Liver (tissue), 3 donors: Measurements from ENCODE around the gene BCR.

Experiments used
- EGR1 ChIP-seq, 2 donors: IDR thresholded peaks; 2 replicates each; pipeline ENCODE4 v1.6.1; 2016 to 2018; ENCODE audit warnings: antibody characterized with exemption in 2 of 2, low read depth in 2 of 2
- FOXA1 ChIP-seq: IDR thresholded peaks from 2 replicates; pipeline ENCODE4 v1.6.1; 2016; ENCODE audit warnings: antibody characterized with exemption
- FOXA2 ChIP-seq: IDR thresholded peaks from 2 replicates; pipeline ENCODE4 v1.6.1; 2016; ENCODE audit warnings: antibody characterized with exemption
- GABPA ChIP-seq, 2 donors: IDR thresholded peaks in 1 of 2; conservative IDR thresholded peaks in 1 of 2; 2 replicates each; pipeline ENCODE4 v1.6.1; 2016; ENCODE audit warnings: antibody characterized with exemption in 2 of 2, mild to moderate bottlenecking in 1 of 2, moderate library complexity in 1 of 2
- HNF4G ChIP-seq: IDR thresholded peaks from 2 replicates; pipeline ENCODE4 v1.6.1; 2016; ENCODE audit warnings: antibody characterized with exemption
- JUND ChIP-seq, 2 donors: IDR thresholded peaks; 2 replicates each; pipeline ENCODE4 v1.6.1; 2016; ENCODE audit warnings: antibody characterized with exemption in 2 of 2
- RAD21 ChIP-seq, 2 donors: IDR thresholded peaks; 2 replicates each; pipeline ENCODE4 v1.6.1; 2016; ENCODE audit warnings: antibody characterized with exemption in 2 of 2, mild to moderate bottlenecking in 2 of 2
- TF ChIP-seq, protein P1 (sequence below): fragments of 150-350 bp; IDR thresholded peaks from 2 replicates; pipeline ENCODE4 v1.5.1; 2017; ENCODE audit warnings: improper control_type of control experiment, low read depth, low read length; ENCODE audit not compliant: missing input control
- TF ChIP-seq, protein P2 (sequence below): IDR thresholded peaks from 2 replicates; pipeline ENCODE4 v1.6.1; 2016; ENCODE audit warnings: antibody characterized with exemption, mild to moderate bottlenecking
- TF ChIP-seq, protein P3 (sequence below): IDR thresholded peaks from 2 replicates; pipeline ENCODE4 v1.6.1; 2016; ENCODE audit warnings: antibody characterized with exemption
- TF ChIP-seq, protein P4 (sequence below): IDR thresholded peaks from 2 replicates; pipeline ENCODE4 v1.6.1; 2016; ENCODE audit warnings: antibody characterized with exemption
- TF ChIP-seq, protein P5 (sequence below): IDR thresholded peaks from 2 replicates; pipeline ENCODE4 v1.6.1; 2016; ENCODE audit warnings: antibody characterized with exemption
- donor health status: healthy.
- donor health status: healthy.

DNA sequence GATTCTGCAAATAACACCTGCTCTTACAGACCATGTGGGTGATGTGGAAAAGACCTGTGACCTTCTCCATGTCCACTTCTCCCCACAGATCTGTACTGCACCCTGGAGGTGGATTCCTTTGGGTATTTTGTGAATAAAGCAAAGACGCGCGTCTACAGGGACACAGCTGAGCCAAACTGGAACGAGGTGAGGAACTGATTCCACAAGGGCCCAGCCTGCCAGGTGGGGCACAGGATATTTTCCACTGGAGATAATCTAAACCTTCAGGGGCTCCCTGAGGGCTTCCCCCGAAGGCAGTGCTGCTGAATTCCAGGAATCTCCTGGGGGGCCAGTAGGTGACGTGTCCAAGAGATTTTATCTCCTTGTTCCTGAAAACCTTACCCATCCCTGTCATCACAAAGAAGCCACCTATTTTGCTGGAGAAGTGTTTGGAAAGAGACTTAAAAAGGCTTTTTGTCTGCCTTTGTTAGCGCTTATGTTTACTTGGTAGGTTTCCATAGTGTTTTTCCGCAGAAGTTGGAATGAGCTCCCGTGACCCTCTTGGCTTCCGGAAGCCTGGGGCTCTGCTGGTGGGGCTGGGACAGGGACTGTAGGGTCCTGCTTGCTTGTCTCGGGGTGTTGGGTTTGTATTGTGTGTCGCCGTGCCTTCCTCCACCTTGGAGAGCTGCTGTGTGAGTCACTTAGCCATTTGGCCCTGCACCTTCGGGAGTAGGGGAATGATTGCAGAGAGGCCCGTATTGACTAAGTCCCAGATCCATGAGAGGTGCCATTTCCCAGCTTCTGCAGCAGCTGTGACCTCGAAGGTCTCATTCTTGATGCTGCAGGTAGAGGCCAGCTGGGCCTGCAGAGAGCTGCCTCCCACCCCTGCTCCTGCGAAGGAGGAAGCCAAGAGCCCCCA, 112.4 kb downstream of the BCR start:
- TF ChIP-seq, protein P1, sequence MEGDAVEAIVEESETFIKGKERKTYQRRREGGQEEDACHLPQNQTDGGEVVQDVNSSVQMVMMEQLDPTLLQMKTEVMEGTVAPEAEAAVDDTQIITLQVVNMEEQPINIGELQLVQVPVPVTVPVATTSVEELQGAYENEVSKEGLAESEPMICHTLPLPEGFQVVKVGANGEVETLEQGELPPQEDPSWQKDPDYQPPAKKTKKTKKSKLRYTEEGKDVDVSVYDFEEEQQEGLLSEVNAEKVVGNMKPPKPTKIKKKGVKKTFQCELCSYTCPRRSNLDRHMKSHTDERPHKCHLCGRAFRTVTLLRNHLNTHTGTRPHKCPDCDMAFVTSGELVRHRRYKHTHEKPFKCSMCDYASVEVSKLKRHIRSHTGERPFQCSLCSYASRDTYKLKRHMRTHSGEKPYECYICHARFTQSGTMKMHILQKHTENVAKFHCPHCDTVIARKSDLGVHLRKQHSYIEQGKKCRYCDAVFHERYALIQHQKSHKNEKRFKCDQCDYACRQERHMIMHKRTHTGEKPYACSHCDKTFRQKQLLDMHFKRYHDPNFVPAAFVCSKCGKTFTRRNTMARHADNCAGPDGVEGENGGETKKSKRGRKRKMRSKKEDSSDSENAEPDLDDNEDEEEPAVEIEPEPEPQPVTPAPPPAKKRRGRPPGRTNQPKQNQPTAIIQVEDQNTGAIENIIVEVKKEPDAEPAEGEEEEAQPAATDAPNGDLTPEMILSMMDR = no peak
- TF ChIP-seq, protein P2, sequence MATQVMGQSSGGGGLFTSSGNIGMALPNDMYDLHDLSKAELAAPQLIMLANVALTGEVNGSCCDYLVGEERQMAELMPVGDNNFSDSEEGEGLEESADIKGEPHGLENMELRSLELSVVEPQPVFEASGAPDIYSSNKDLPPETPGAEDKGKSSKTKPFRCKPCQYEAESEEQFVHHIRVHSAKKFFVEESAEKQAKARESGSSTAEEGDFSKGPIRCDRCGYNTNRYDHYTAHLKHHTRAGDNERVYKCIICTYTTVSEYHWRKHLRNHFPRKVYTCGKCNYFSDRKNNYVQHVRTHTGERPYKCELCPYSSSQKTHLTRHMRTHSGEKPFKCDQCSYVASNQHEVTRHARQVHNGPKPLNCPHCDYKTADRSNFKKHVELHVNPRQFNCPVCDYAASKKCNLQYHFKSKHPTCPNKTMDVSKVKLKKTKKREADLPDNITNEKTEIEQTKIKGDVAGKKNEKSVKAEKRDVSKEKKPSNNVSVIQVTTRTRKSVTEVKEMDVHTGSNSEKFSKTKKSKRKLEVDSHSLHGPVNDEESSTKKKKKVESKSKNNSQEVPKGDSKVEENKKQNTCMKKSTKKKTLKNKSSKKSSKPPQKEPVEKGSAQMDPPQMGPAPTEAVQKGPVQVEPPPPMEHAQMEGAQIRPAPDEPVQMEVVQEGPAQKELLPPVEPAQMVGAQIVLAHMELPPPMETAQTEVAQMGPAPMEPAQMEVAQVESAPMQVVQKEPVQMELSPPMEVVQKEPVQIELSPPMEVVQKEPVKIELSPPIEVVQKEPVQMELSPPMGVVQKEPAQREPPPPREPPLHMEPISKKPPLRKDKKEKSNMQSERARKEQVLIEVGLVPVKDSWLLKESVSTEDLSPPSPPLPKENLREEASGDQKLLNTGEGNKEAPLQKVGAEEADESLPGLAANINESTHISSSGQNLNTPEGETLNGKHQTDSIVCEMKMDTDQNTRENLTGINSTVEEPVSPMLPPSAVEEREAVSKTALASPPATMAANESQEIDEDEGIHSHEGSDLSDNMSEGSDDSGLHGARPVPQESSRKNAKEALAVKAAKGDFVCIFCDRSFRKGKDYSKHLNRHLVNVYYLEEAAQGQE = no peak
- TF ChIP-seq FOXA1 (no peak), GABPA (IDR thresholded peaks at IDR 0.05 in 1 of 2, conservative IDR thresholded peaks at IDR 0.05 in 1 of 2) (no peak), EGR1 (IDR thresholded peaks at IDR 0.05; ENCODE audit: low read depth in 2 of 2) (no peak), FOXA2 (no peak), HNF4G (no peak), RAD21 (IDR thresholded peaks at IDR 0.05) (no peak), JUND (IDR thresholded peaks at IDR 0.05) (no peak)
- TF ChIP-seq, protein P3, sequence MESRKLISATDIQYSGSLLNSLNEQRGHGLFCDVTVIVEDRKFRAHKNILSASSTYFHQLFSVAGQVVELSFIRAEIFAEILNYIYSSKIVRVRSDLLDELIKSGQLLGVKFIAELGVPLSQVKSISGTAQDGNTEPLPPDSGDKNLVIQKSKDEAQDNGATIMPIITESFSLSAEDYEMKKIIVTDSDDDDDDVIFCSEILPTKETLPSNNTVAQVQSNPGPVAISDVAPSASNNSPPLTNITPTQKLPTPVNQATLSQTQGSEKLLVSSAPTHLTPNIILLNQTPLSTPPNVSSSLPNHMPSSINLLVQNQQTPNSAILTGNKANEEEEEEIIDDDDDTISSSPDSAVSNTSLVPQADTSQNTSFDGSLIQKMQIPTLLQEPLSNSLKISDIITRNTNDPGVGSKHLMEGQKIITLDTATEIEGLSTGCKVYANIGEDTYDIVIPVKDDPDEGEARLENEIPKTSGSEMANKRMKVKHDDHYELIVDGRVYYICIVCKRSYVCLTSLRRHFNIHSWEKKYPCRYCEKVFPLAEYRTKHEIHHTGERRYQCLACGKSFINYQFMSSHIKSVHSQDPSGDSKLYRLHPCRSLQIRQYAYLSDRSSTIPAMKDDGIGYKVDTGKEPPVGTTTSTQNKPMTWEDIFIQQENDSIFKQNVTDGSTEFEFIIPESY = no peak
- TF ChIP-seq, protein P4, sequence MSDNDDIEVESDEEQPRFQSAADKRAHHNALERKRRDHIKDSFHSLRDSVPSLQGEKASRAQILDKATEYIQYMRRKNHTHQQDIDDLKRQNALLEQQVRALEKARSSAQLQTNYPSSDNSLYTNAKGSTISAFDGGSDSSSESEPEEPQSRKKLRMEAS = no peak
- TF ChIP-seq, protein P5, sequence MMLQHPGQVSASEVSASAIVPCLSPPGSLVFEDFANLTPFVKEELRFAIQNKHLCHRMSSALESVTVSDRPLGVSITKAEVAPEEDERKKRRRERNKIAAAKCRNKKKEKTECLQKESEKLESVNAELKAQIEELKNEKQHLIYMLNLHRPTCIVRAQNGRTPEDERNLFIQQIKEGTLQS = no peak
